ENCODE data around the gene CACNA1G.

DNA sequence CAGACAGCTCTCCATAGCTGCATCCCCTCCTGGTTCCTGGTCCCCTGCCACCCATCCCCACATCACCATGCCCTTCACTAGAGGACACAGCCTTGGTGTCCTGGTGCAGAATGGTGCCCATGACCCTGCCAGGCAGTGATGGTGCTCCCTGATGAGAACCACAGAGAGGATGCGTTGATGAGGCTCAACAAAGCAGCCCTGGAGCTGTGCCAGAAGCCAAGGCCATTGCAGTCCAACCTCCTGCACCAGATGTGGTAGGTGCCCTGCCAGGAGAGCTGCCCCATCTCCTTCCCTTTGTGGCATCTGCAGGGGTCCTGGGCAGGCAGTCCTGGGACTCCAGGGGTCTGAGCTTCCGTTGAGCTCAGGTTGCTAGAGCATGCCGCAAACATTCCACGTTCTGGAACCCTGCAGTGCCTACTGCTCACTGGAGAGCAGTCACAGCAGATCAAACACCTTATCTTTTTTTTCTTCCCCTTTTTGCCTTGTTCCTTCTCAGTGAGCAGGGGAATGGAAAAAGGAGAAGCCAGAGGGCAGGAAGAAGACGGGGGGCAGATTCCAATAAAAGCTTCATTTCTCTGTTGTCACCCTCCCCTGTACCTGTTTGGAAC is 33.3 kb upstream of the CACNA1G start:
- TF ChIP-seq, protein P1, sequence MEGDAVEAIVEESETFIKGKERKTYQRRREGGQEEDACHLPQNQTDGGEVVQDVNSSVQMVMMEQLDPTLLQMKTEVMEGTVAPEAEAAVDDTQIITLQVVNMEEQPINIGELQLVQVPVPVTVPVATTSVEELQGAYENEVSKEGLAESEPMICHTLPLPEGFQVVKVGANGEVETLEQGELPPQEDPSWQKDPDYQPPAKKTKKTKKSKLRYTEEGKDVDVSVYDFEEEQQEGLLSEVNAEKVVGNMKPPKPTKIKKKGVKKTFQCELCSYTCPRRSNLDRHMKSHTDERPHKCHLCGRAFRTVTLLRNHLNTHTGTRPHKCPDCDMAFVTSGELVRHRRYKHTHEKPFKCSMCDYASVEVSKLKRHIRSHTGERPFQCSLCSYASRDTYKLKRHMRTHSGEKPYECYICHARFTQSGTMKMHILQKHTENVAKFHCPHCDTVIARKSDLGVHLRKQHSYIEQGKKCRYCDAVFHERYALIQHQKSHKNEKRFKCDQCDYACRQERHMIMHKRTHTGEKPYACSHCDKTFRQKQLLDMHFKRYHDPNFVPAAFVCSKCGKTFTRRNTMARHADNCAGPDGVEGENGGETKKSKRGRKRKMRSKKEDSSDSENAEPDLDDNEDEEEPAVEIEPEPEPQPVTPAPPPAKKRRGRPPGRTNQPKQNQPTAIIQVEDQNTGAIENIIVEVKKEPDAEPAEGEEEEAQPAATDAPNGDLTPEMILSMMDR (IDR thresholded peaks at IDR 0.05): no peak
- TF ChIP-seq EZH2phosphoT487 (IDR thresholded peaks at IDR 0.05) (no peak), EZH2 (IDR thresholded peaks at IDR 0.05) (no peak)
